Stimulated activated CD8-positive, alpha-beta memory T cell treated with anti-CD3 and anti-CD28 coated beads, Interleukin-7, amount 100 ng/mL, for 4 hours (primary cell): Measurements from ENCODE around the gene NTRK3.

Experiments used
- DNase-seq, 2 donors: peaks; one replicate each; pipeline ENCODE4 v3.0.0-alpha.2; 2020; ENCODE audit warnings: low read depth in 2 of 2

NTRK3 gene

DNA sequence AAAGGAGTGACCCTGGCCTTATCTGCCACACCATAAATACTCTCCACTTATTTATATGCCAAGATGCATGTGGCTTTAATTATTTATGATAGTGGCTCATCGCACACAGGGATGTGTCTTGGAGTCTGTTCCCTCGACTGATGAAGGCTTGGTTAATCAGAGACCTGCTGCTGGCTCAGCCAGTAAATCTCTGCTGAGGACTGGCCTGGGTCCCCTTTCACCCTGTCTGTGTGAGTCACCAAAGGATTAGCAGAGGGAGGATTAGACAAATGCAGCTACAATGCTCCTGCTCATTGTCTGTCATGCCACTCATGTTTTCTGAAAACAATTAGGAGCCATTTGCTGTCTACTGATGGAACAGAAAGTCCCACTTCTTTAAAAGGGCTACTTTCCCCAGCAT, 226.8 kb downstream of the NTRK3 start:
- DNase-seq = no peak

DNA sequence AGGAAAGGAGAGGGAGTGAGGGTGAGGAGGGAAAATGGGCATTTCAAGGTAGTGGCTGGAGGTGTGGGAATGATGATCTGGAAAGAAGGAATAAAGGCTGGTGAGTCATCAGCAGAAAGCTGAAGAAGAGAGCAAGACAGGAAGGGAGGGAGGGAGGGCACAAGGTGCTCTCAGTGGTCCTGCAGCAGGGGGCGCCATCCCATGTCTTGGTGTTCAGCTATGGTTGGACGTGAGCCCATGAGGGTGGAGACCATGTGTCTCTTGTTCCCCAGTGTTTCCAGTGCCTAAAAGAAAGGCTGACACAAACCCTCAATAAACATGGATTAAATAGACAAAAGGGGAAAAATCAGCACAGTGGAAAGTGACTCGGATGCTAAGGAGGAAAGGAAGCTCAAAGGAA, 228.5 kb downstream of the NTRK3 start:
- no peak for DNase-seq

DNA sequence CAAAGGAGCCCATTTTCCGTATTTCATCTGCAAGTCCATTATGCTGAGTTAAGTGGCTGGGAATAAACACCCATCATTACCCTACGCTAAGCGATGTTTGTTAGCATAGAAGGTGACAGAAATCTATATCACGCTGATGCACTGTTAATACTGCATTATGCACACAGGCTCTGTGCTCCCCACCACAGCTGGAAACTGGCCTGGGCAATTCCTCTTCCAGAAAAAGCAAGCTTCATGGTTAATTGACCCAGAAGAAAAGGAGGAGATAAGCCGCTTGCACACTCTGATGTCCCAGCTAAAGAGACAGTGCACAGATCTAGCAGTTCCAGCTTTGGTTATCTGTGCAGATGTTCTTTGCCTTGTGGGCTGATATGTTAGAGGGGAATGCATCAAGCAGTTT, 232.6 kb downstream of the NTRK3 start:
- no peak for DNase-seq

DNA sequence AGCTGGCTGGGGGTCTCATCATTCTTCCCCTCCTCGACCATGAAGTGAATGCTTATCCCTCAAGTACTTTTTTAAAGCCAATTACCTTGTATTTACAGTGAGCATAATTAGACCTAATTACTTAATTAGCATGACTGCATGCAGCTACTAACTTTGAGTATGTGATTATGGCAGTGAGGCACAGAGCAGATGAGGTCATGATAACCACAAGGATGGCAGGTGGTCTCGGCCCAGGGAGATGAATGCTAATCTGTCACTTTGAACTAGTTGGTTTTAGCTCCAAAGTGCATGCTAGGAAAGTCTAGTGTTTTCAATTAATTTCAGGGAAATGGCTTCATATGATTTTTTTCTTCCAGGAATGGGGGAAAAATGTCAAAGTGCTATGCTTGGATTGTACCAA, 233.8 kb downstream of the NTRK3 start:
- no peak for DNase-seq

DNA sequence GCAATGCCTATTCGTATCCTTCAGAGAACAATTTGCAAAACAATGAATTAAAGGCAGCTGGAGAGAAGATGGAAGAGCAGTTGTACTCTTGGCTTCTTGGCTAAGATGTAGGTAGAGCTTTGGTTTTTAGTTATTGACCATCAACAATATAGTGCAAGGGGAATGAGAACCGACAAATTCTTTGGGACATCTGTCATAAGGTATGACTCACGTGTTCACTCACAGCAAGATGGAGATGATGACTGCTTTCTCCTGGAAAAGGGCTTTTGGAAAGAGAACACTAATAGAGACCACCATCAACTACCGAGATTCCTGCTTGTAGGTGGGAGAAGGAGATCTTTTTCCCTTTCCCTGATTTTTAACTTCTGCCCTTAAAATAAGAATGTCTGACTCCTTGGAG, 234.9 kb downstream of the NTRK3 start:
- no peak for DNase-seq

DNA sequence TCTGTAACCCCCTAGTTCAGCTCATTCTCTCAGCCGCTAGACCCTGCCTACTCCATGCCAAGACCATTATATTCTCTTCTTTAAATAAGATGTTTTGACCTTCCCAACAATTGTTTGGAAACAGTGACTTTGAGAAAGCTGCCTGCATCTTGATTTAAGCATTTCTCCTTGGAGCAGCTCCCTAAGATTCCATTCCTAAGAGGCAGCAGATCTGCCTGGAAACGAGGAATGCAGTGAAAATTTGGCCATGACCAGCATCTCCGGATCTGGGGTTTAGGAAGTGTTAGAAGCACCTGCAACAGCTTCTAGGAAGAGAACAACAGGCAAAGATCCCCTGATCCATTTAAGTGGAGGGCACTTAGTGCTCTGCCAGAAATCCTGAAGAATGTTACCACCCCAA, 235.7 kb downstream of the NTRK3 start:
- no peak for DNase-seq

DNA sequence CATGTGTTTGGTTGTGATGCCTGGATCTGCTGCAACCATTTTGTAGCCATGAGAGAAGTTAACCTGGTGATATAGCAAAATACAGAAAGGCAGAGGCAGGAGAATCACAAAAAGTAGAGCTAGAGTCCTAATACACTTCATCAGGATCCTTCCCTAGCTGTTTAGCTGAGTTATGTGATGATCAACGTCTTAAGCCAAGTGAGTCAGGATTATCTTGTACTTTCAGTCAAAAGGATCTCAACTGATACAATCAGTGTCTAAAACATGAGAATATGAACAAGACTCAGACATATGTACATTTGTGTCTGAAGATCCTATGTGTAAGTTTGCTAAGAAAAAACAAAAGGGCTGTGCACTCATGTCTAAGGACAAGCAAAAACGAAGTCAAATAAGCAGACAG, 236.9 kb downstream of the NTRK3 start:
- DNase-seq = no peak

DNA sequence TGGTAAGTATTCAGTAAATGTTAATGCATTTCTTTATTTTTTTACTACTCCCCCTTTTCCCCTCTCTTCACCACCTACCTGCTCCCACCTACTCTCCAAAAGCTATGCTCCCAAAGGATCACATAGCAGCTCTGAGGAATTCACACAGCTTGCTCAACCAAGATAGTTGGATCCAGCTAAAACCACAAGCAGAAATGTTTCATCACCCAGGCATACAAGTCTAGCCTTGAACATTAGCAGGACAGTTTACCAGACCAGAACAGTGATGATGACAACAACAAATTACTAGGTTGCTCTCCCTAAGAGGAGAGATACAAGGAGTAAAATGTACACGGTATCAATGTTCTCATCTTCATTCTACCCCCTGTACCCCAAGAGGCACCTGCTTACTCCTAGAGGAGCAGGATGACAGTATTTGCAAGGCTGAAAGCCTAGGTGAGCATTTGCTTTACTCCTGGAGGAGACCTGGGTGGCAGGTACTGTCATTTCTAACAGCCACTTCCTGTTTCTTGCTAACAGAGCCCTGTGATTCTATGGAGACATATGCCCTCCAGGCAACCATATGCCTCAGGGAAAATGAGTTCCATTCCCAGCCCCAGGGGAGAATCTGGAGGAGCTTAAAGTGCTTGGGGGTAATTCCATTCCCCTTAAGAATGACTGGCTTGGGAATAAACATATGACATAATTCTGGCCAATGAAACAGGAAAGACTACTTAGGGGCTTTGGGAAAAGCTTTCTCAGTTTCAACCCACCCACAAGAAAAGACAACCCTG, 237.5 kb downstream of the NTRK3 start:
- no peak for DNase-seq

DNA sequence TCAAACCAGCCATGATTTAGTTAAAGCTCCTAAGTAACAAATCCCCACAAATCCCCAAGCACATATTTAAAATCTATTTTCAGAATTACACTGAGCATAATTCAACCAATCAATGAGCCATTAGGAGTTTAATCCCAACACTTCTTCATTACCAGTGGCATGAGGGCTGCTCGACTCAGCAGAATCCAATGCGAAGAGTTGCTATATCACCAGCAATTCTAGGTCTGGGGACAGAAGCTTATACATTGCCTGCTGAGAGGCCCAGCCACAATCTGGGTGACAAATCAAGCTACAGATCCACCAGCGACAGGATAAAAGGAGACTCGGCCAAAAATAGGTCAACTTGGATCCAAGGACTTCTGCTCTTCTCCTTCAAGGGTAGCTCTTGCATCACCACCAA, 238.8 kb downstream of the NTRK3 start:
- DNase-seq = no peak

DNA sequence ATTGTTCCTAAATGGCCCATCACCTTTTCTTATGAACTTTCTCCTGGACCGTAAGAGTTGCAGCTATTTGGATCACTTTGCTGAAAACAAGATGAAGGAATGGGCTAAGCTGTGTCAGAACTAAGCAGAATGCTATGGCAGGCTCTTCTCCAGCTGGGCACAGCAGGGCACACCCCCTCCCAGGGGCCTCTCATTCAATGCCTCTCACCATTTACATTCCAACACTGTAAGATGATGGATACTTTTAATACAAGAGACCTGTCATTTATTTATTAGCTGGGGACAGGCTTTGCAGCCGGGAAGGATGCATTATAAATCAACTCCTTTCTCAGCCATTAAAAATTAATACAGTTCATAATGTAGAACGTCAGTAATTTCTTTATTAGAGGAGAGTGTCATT, 240.1 kb downstream of the NTRK3 start:
- no peak for DNase-seq

DNA sequence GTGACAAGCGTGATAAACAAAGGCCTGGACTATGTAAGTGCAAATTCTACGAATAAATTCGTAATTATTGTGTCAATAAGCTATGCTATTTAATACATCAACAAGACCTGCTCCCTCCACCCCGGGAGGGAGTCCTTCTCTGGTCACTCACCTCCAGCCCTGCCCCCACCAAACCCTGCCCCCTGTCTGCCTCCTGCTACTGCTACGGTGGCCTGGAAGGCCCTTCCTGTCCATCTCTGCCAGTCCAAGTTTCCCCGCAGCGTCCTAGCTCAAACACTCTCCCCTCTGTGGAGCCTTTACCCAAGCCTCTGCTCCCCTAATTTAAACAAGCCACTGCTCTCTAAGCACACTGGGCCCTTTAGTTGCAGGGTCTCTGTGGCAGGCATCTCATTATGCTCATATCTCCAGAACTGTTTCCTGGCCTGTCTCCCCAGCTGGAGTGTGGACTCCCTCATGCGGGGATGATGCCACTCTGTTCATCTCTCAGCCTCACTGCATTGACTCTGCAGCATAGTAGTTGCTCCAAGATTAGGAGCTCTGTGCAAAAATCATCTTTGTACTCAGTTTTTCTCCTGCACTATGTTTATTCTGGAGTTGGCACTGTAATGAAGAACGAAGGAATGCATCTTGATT, 241.2 kb downstream of the NTRK3 start:
- no peak for DNase-seq

DNA sequence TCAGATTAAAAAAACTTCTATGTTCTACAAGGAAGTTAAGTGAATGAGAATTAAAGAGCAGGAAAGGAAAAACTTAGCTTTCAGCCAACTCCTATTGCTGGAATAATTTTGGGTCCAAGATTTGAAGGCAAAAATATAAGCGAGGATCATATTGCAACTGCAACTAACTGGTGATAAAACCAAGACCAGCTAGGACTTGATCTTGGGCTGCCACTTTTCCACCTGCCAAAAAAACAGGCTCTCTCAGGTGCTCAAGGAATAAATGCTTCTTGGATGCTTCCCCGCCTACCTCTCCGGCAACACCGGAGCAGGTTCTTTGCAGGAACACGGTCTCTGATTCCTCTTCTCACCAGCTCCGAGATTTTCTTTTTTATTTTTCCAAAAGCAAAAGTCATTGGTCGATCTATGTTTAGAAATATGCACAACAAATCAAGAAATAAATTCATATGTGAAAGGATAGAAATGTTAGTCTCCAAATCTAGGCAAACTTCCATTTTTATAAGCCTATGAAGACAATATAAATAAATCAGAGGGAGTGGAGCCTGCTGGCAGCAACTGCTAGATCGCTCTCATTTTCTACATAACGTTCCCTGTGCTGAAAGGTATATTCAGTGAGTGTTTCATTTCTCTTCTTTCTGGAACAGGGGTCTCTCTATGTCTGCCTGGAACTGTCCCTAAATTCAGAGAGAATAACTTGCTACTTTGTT, 241.9 kb downstream of the NTRK3 start:
- DNase-seq = no peak

DNA sequence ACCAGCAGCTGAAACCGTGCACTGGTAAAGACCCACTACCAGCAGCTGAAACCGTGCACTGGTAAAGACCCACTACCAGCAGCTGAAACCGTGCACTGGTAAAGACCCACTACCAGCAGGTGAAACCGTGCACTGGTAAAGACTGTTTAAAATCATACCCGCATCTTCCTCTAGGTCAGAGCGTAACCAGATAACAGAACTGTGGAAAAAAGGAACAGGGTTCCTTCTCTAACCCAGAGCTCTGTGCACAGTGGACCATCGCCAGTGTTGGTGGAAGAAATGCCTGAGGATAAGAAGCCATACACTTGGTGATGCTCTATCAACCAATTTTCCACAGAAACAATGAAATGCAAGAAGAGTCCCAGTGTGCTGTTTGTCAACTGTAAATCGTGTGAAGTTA, 243.4 kb downstream of the NTRK3 start:
- no peak for DNase-seq

DNA sequence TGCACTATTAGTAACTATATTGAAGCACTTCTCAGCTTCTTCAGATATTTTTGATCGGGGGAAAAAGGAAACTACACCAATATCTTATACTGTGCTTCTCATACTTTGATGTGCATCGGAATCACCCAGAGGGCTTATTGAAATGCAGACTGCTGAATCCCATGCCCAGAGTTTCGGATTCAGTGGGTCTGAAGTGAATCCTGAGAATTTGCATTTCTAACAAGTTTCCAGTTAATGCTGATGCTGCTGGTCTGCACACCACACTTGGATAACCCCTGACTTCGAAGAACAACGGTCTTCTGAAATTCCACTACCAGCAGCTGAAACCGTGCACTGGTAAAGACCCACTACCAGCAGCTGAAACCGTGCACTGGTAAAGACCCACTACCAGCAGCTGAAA, 243.9 kb downstream of the NTRK3 start:
- no peak for DNase-seq

DNA sequence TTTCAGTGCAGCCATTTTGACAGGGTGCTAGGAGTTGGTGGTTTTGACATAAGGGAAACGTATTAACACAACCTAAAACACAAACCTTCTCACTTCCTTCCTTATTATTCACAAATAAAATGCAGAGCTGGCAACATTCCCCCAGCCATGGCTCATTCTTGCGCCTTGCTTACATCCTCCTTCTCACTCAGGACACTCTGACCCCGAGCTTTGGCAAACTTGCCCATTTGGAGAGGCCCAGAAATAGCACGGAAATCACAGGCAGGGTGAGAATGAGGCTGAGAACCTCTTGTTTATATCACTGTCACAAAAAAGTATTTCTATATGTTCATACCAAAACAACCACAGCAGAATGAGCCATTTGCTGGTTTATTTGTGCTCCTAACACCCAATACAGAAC, 244.3 kb downstream of the NTRK3 start:
- DNase-seq = no peak

DNA sequence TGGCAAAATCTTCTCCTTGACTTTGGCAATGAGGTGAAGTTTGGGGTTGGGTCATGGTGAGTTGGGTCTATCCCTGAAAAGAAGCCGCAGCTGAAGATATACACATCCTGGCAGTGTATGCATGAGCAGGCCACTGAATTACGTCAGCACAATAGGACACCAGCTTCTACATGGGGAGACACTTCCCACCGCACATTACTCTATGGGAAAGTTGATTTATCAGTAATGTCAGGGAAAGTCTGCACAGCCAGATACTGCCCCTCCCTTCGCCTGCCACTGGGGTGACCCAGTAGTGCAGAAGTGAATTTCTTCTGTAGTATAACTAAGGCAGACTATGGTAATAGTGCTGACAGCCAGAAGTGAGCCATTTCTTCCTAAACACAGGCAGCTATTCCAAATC, 245.0 kb downstream of the NTRK3 start:
- DNase-seq = no peak

DNA sequence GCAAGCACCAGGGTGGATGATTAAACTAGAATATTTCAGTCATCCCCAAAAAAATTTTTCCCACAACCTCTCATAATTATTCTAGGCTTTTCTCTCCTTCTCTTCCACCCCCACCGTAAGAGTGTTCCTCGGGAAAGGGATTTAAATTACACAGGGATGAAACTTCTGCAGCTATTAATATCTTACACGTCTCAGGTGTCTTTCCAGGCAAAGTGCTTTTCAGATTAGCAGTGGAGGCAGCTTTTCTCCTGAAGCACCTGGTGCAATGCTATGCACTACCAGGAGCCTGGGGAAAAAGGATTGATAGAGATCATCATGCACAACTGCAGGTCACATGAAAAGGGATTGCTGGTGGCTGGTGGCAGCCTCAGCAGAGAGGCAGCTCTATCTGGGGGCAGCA, 250.4 kb downstream of the NTRK3 start:
- no peak for DNase-seq

DNA sequence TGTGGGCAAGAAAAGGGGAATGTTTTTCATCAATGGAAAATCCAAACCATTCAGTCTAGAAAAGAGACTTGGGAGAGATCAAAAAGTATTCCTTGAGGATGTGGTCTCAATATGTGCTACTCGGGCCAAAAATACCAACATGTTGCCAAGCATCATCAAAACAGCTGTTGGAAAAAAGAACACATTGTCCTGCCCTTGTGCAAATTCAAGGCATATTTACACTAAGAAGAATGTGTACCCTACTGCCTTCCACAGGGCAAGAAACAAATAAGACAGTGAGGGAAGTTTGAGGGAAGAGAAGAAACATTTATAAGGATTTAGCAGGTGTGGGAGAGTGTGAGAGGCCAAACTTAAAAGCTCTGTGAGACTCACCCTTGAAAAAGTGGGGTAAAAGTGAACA, 252.1 kb downstream of the NTRK3 start:
- no peak for DNase-seq

DNA sequence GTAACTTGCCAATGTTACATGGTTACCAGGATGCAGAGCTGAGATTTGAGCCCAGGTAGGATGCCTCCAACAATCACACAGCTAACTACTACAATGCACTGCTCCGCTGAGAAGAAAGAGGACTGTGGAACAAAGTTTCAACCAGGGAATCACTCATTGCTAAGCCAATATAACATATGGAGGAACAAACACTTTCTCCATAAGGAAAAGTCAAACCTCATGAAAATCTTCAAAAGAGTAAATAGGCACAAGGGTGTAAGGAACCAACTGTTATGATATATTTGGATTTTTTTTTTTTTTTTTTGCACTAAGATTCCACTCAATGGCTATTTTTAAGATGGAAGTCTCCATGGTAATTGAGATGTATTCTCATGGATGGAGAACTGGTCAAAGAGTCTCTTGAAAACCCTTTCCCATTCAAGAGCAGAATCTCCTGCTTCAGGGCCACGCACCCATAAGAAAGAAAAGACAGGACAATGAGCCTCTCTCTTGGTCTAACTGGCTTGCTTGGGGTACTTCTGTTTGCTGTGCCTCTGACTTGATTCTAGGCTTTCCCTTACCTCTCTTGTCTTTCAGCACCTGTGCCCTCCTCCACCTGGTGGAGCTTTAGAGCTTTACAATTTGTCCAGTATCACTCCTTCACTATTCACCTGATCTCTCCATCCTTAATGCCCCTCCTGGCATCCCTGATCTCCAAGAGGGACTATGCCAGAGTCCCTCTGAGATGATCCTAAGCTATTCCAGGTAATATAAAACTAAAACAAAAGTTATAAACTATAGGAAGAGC, 252.8 kb downstream of the NTRK3 start:
- DNase-seq = no peak

DNA sequence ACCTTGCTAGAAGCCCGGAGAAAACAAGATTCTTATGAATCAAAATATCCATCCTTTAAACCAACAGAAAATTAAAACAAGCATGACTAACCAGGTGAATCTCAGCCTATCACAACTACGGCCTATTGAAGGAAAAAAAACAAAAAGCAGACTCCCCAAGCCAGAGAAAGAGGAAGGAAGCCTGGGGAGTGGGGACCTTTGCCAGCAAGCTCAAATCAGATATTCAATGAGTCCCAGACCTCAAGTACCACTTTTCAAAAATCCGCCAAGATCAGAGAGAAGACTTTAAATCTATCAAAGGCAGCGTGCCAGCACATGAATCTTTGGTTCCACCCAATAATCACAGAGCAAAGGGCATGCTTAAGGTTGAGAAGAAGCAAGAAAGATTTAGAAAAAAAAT, 253.8 kb downstream of the NTRK3 start:
- DNase-seq = no peak

DNA sequence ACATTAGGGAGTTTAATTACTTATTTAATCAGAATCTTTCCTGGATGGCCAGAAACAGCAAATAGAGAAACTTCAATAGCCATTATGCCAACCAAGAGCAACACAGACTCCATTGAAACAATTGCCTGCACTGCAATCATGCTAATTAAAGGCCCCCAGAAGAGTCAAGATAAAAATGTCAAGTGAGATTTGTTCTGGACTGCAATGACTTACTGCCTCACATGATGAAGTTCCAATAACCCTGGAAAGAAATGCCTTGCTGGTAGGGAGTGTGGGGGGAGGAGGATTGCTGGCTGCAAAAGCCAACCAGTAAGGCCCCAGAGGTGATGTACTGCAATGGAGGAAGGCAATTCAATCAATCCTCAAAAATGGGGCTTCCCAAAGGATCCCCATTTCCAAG, 257.9 kb downstream of the NTRK3 start:
- DNase-seq = no peak

DNA sequence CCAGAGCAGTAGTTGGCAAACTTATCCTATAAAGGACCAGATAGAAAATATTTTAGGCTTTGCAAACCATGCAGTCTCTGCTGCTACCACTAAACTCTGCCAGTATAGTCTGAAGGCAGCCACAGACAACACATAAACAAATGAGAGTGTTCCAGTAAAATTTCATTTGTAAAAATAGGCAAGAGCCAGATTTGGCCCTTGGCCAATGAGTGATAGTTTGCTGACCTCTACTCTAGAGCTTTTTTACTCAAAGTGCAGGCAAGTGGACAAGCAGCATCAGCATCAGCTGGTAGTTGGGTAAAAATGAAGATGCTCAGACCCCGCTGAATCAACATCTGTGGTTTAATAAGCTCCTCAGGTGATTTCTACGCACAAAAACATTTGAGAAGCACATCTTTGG, 269.8 kb downstream of the NTRK3 start:
- DNase-seq = no peak
